ENCODE measurements around the gene ALPK3. TPM values are rescaled to one million over a fixed set of nuclear protein-coding genes. Genes with fewer than 3 reads are reported as not detected.

The ALPK3 gene
- polyA plus RNA-seq, 1 donor (not counting 4 experiments of a cell fraction or from before 2014, with no cell fraction given), result 0.07 TPM

GRCh38 chr15:84904419-84904818, 87.3 kb downstream of the ALPK3 start:
- Histone ChIP-seq H4K20me1 (ENCODE audit: control insufficient read depth, extremely low read depth, insufficient read depth, low read length) (no peaks in the 10 kb centered on the region), H3K27me3 (ENCODE audit: control insufficient read depth, extremely low read depth, insufficient read depth, low read length) (no peaks in the 10 kb centered on the region), H3K79me2 (ENCODE audit: control insufficient read depth, insufficient read depth, low read length) (no peaks in the 10 kb centered on the region), H3K9me1 (ENCODE audit: control insufficient read depth, extremely low read depth, insufficient read depth, low read length) (no peaks in the 10 kb centered on the region), H3K9me3 (ENCODE audit: control insufficient read depth, low read depth, low read length) (no peaks in the 10 kb centered on the region), H3K27ac (ENCODE audit: control insufficient read depth, insufficient read depth, low read length) (no peak overlapping the region), H3K4me2 (ENCODE audit: control insufficient read depth, extremely low read depth, insufficient read depth, low read depth, low read length) (no peak overlapping the region), H3K36me3 (ENCODE audit: control insufficient read depth in 2 of 2, extremely low read depth in 1 of 2, insufficient read depth in 2 of 2, low read length in 2 of 2) (no peaks in the 10 kb centered on the region), H3K4me3 (ENCODE audit: control insufficient read depth in 2 of 3, extremely low read depth in 1 of 3, insufficient read depth in 2 of 3, low read depth in 1 of 3, low read length in 3 of 3) (no peak overlapping the region), H3K4me1 (ENCODE audit: control insufficient read depth, extremely low read depth, insufficient read depth, low read length) (no peaks in the 10 kb centered on the region), H2AFZ (ENCODE audit: control insufficient read depth, low read length) (no peak overlapping the region), H3K9ac (ENCODE audit: control insufficient read depth, extremely low read depth, insufficient read depth, low read length) (no peak overlapping the region)
- no peak for TF ChIP-seq CTCF (optimal IDR thresholded peaks at IDR 0.05 in 1 of 3, IDR thresholded peaks at IDR 0.05 in 1 of 3, conservative IDR thresholded peaks at IDR 0.05 in 1 of 3; ENCODE audit: extremely low read depth in 1 of 3, insufficient read depth in 2 of 3, low read length in 3 of 3)
- TF ChIP-seq EZH2 (IDR thresholded peaks at IDR 0.05; ENCODE audit: low read length), result no peak
- dilution Hi-C loops (cut with MboI; ENCODE audit: extremely low pct_ligation_motif_present, low sequenced_read_pairs), result no loop called here
- FAIRE-seq, result no peak
- DNase-seq (ENCODE audit: low read depth, low spot score), result no peak

GRCh38 chr15:84905016-84905916, 88.1 kb downstream of the ALPK3 start:
- no peaks in the 10 kb centered on the region for H4K20me1 ChIP-seq (ENCODE audit: control insufficient read depth, extremely low read depth, insufficient read depth, low read length)
- H3K27me3 ChIP-seq (ENCODE audit: control insufficient read depth, extremely low read depth, insufficient read depth, low read length), result no peaks in the 10 kb centered on the region
- no peaks in the 10 kb centered on the region for H3K36me3 ChIP-seq (ENCODE audit: control insufficient read depth in 2 of 2, extremely low read depth in 1 of 2, insufficient read depth in 2 of 2, low read length in 2 of 2)
- H3K27ac ChIP-seq (ENCODE audit: control insufficient read depth, insufficient read depth, low read length), result no peak overlapping the region
- DNase-seq (ENCODE audit: low read depth, low spot score) (no peak), FAIRE-seq (no peak)
- H3K9ac ChIP-seq (ENCODE audit: control insufficient read depth, extremely low read depth, insufficient read depth, low read length), result no peak overlapping the region
- no peak overlapping the region for H3K4me3 ChIP-seq (ENCODE audit: control insufficient read depth in 2 of 3, extremely low read depth in 1 of 3, insufficient read depth in 2 of 3, low read depth in 1 of 3, low read length in 3 of 3)
- dilution Hi-C loops (cut with MboI; ENCODE audit: extremely low pct_ligation_motif_present, low sequenced_read_pairs), result no loop called here
- no peaks in the 10 kb centered on the region for H3K9me3 ChIP-seq (ENCODE audit: control insufficient read depth, low read depth, low read length)
- no peak overlapping the region for H2AFZ ChIP-seq (ENCODE audit: control insufficient read depth, low read length)
- TF ChIP-seq CTCF (optimal IDR thresholded peaks at IDR 0.05 in 1 of 3, IDR thresholded peaks at IDR 0.05 in 1 of 3, conservative IDR thresholded peaks at IDR 0.05 in 1 of 3; ENCODE audit: extremely low read depth in 1 of 3, insufficient read depth in 2 of 3, low read length in 3 of 3), result no peak
- no peak for TF ChIP-seq EZH2 (IDR thresholded peaks at IDR 0.05; ENCODE audit: low read length)
- H3K4me1 ChIP-seq (ENCODE audit: control insufficient read depth, extremely low read depth, insufficient read depth, low read length), result no peaks in the 10 kb centered on the region
- no peaks in the 10 kb centered on the region for H3K9me1 ChIP-seq (ENCODE audit: control insufficient read depth, extremely low read depth, insufficient read depth, low read length)
- no peaks in the 10 kb centered on the region for H3K79me2 ChIP-seq (ENCODE audit: control insufficient read depth, insufficient read depth, low read length)
- H3K4me2 ChIP-seq (ENCODE audit: control insufficient read depth, extremely low read depth, insufficient read depth, low read depth, low read length), result no peak overlapping the region
